Endothelial cell of umbilical vein (primary cell): ENCODE data around the gene RTN4RL1. TPM values are rescaled to one million over a fixed set of nuclear protein-coding genes. Genes with fewer than 3 reads are reported as not detected.

ENCODE experiments used
- BruUV-seq: library from RNA; stranded (reverse); fragments of 400-500 nt; replicated peaks from 2 replicates; lab custom pipeline; 2021; lab: Mats Ljungman, UMichigan
- CTCF ChIA-PET: fragments of 300-600, 350-600 bp; sonication (Branson Sonifier 250); formaldehyde crosslinking; loops from one replicate; lab custom pipeline; 2021; ENCODE audit warnings: antibody characterized with exemption, inconsistent platforms; lab: Charles Lee
- POLR2A ChIA-PET: fragments of 300-600, 350-600 bp; sonication (Branson Sonifier 250); formaldehyde crosslinking; loops from one replicate; lab custom pipeline; 2021; ENCODE audit warnings: antibody characterized with exemption, inconsistent platforms; lab: Charles Lee
- DNase-seq: peaks from one replicate; pipeline ENCODE4 v3.0.0-alpha.2; 2011; ENCODE audit warnings: low read depth, low spot score
- FAIRE-seq: peaks from 2 replicates; lab custom pipeline; 2011; peaks lifted over from hg19 to GRCh38; lab: Jason Lieb, UNC
- H2AFZ ChIP-seq: 2 replicates; pipeline ENCODE4 v1.6.0; 2012; ENCODE audit warnings: low read depth, low read length, control low read depth, inconsistent platforms
- H3K27ac ChIP-seq: 2 replicates; pipeline ENCODE4 v1.5.1; 2011; ENCODE audit warnings: low read depth, mild to moderate bottlenecking, control low read depth, low read length, moderate library complexity; ENCODE audit not compliant: insufficient read depth
- H3K27me3 ChIP-seq, 2 experiments: 2 replicates each; pipeline versions ENCODE4 v1.6.0 to v1.6.1; 2011; ENCODE audit warnings: low read length in 2 of 2, mixed read lengths in 1 of 2; ENCODE audit not compliant: control insufficient read depth in 2 of 2, insufficient read depth in 2 of 2
- H3K36me3 ChIP-seq, 2 experiments: 2 replicates in 1 of 2; 3 replicates in 1 of 2; pipeline ENCODE4 v1.5.1; 2011; ENCODE audit warnings: low read length in 2 of 2, mild to moderate bottlenecking in 1 of 2, moderate library complexity in 1 of 2; ENCODE audit not compliant: control insufficient read depth in 2 of 2, insufficient read depth in 2 of 2; ENCODE audit errors: extremely low read depth in 1 of 2
- H3K4me1 ChIP-seq: 3 replicates; pipeline ENCODE4 v1.5.1; 2011; ENCODE audit warnings: mild to moderate bottlenecking, low read length; ENCODE audit not compliant: control insufficient read depth, insufficient read depth; ENCODE audit errors: extremely low read depth
- H3K4me2 ChIP-seq: 2 replicates; pipeline ENCODE4 v1.6.1; 2011; ENCODE audit warnings: low read length, control low read depth, mixed read lengths; ENCODE audit not compliant: insufficient read depth
- H3K4me3 ChIP-seq, 3 experiments: fragments of 200-600 bp in 1 of 3; sonication (generic), shearing (Covaris generic) in 1 of 3; replicated peaks in 1 of 3; 2 replicates each; pipeline ENCODE4 v1.5.1; 2011 to 2016; ENCODE audit warnings: control low read depth in 3 of 3, low read length in 3 of 3, mild to moderate bottlenecking in 2 of 3, inconsistent platforms in 1 of 3, low read depth in 1 of 3, moderate library complexity in 1 of 3; ENCODE audit not compliant: insufficient read depth in 1 of 3
- H3K79me2 ChIP-seq: 2 replicates; pipeline ENCODE4 v1.6.0; 2012; ENCODE audit warnings: low read length, inconsistent platforms; ENCODE audit not compliant: control insufficient read depth, insufficient read depth
- H3K9ac ChIP-seq: replicated peaks from 2 replicates; pipeline ENCODE3; 2011; ENCODE audit warnings: low read length, control low read depth; ENCODE audit not compliant: insufficient read depth; ENCODE audit errors: extremely low read depth
- H3K9me1 ChIP-seq: replicated peaks from 3 replicates; pipeline ENCODE4 v1.6.0; 2011; ENCODE audit warnings: mild to moderate bottlenecking, low read length; ENCODE audit not compliant: control insufficient read depth, insufficient read depth; ENCODE audit errors: extremely low read depth
- H3K9me3 ChIP-seq: replicated peaks from 2 replicates; pipeline ENCODE4 v1.5.1; 2012; ENCODE audit warnings: low read length, inconsistent platforms; ENCODE audit not compliant: control insufficient read depth, insufficient read depth
- H4K20me1 ChIP-seq: replicated peaks from 2 replicates; pipeline ENCODE3; 2011; ENCODE audit warnings: mild to moderate bottlenecking, low read length; ENCODE audit not compliant: control insufficient read depth, insufficient read depth; ENCODE audit errors: extremely low read depth
- EZH2 ChIP-seq: IDR thresholded peaks from 2 replicates; pipeline ENCODE4 v1.6.1; 2012; ENCODE audit warnings: borderline replicate concordance, low read depth, mild to moderate bottlenecking, moderate library complexity, low read length, inconsistent platforms; ENCODE audit not compliant: severe bottlenecking
- FOS ChIP-seq: IDR thresholded peaks from 2 replicates; pipeline ENCODE4 v1.6.1; 2011; ENCODE audit warnings: mild to moderate bottlenecking, low read length, moderate library complexity, borderline replicate concordance; ENCODE audit not compliant: insufficient read depth
- GATA2 ChIP-seq: IDR thresholded peaks from 2 replicates; pipeline ENCODE4 v1.7.0; 2011; ENCODE audit warnings: low read depth, mild to moderate bottlenecking, moderate library complexity, mixed read lengths, low read length; ENCODE audit not compliant: insufficient read length, insufficient read depth
- JUN ChIP-seq: IDR thresholded peaks from 2 replicates; pipeline ENCODE4 v1.6.1; 2011; ENCODE audit warnings: borderline replicate concordance, low read depth; ENCODE audit not compliant: insufficient read length, insufficient read depth
- MYC ChIP-seq: IDR thresholded peaks from one replicate; pipeline ENCODE4 v1.6.1; 2011; ENCODE audit warnings: mild to moderate bottlenecking, low read depth, low read length
- POLR2A ChIP-seq: IDR thresholded peaks from 2 replicates; pipeline ENCODE4 v1.6.1; 2012; ENCODE audit warnings: low read depth, mild to moderate bottlenecking, control low read depth, low read length
- POLR2AphosphoS5 ChIP-seq: IDR thresholded peaks from 2 replicates; pipeline ENCODE4 v1.6.1; 2012; ENCODE audit warnings: low read depth, mild to moderate bottlenecking, control low read depth, low read length, moderate library complexity; ENCODE audit not compliant: insufficient read depth
- dilution Hi-C: fragments of 300-500 bp; cut with MboI; formaldehyde crosslinking; loops from one replicate; pipeline ENCODE4 v1.15.0; 2019; ENCODE audit warnings: low sequenced_read_pairs; ENCODE audit not compliant: extremely low pct_ligation_motif_present
- intact Hi-C: fragments of 100-400 bp; cut with micrococcal nuclease; formaldehyde crosslinking; loops from one replicate; pipeline ENCODE4 v1.10.0; 2022
- polyA plus RNA-seq, 4 experiments: library from polyadenylated mRNA; depleted of rRNA in 3 of 4; stranded (reverse) in 3 of 4; unstranded in 1 of 4; fragments of >200 nt; gene quantifications; 2 replicates each; pipeline versions ENCODE4 v1.2.1 to v1.2.3, GENCODE V29; 2011 to 2012; ENCODE audit warnings: missing spikeins in 1 of 4
- total RNA-seq: library from RNA; stranded (reverse); gene quantifications from 2 replicates; pipeline ENCODE4 v1.2.3, GENCODE V29; 2021
- TF ChIP-seq, protein P1 (sequence below), 2 donors: IDR thresholded peaks; 1 replicate in 1 of 2; 2 replicates in 1 of 2; pipeline ENCODE4 v1.5.1; 2011; ENCODE audit warnings: low read length in 2 of 2, mild to moderate bottlenecking in 2 of 2, moderate library complexity in 2 of 2, control low read depth in 1 of 2, inconsistent platforms in 1 of 2, low read depth in 1 of 2; ENCODE audit not compliant: insufficient read depth in 1 of 2; ENCODE audit errors: extremely low read depth in 1 of 2
- TF ChIP-seq, protein P2 (sequence below): IDR thresholded peaks from 2 replicates; pipeline ENCODE4 v1.6.1; 2011; ENCODE audit not compliant: insufficient read depth, insufficient read length

The RTN4RL1 gene
- total and polyA plus RNA-seq, 2 donors (not counting 3 experiments of a cell fraction or from before 2014, with no cell fraction given) = 0.04 TPM; not detected in 1

DNA sequence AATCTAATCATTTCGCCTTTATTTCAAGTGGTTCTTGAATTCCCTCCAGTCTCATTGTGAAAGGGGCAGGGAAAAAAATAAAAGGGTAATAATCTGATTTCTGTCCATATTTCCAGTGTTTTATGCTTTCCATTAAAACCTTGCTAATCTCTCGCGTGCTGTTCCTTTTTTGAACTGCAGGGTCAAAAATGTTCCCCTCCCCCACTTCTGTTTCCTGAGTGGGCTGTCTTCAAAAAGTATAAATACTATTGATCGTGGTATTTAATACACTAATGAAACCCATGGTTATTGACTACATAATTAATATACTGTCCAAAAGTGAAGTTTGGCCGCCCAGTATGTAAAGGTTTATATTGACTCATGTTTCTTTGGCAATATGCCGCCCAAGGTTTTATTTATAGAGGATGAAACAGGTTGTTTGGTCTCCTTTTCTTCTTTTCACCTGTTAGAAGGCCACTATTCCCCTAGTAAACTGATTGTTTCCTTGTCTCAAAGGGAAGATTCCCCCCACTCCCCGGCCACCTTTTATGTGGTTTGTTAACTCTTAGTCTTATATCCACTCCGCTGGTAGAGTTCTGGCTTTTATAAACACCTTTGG is 125.6 kb downstream of the RTN4RL1 start:
- dilution Hi-C loops = no loop called here
- TF ChIP-seq, protein P1, sequence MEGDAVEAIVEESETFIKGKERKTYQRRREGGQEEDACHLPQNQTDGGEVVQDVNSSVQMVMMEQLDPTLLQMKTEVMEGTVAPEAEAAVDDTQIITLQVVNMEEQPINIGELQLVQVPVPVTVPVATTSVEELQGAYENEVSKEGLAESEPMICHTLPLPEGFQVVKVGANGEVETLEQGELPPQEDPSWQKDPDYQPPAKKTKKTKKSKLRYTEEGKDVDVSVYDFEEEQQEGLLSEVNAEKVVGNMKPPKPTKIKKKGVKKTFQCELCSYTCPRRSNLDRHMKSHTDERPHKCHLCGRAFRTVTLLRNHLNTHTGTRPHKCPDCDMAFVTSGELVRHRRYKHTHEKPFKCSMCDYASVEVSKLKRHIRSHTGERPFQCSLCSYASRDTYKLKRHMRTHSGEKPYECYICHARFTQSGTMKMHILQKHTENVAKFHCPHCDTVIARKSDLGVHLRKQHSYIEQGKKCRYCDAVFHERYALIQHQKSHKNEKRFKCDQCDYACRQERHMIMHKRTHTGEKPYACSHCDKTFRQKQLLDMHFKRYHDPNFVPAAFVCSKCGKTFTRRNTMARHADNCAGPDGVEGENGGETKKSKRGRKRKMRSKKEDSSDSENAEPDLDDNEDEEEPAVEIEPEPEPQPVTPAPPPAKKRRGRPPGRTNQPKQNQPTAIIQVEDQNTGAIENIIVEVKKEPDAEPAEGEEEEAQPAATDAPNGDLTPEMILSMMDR (IDR thresholded peaks at IDR 0.05; ENCODE audit: extremely low read depth in 1 of 2, insufficient read depth in 1 of 2, low read depth in 1 of 2, low read length in 2 of 2) = peak in 1 of 2 donors; percentile 6
- TF ChIP-seq, protein P2, sequence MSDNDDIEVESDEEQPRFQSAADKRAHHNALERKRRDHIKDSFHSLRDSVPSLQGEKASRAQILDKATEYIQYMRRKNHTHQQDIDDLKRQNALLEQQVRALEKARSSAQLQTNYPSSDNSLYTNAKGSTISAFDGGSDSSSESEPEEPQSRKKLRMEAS = no peak
- no peak for TF ChIP-seq MYC
- no TSS peak for BruUV-seq

DNA sequence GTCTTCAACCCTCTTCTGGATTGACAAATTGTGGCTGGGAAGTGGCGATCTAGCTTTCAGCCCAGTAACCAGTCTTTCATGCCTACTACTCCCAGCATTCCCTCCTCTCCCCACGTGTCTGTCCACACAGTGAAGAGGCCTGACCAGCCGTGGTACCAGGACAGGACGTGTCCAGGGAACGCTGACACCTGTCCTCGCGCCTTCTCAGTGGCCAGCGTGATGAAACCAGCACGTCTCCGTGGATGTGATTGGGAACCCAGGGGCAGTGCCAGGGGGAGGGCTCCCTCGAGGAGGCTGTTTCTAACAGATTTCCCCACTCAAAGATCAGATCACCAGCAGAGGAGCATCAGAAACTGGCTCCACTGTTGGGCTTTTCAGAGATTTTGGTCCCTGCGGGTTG is 126.3 kb downstream of the RTN4RL1 start:
- H3K4me3 ChIP-seq = no peak overlapping the region
- H3K79me2 ChIP-seq = no peaks in the 10 kb centered on the region
- no peaks in the 10 kb centered on the region for H3K9me1 ChIP-seq
- dilution Hi-C loops (no loop called here), intact Hi-C loops (no loop called here)
- H3K36me3 ChIP-seq = peaks cover 9 to 20% of the 10 kb centered on the region in 2 experiments
- H3K27me3 ChIP-seq = no peaks in the 10 kb centered on the region
- H3K9me3 ChIP-seq = no peaks in the 10 kb centered on the region
- ChIA-PET POLR2A (no interaction called here), CTCF (no interaction called here)
- no peak overlapping the region for H3K27ac ChIP-seq
- H3K4me1 ChIP-seq = no peaks in the 10 kb centered on the region
- DNase-seq = no peak
- H4K20me1 ChIP-seq = no peaks in the 10 kb centered on the region
- TF ChIP-seq, protein P2 = no peak
- no peak for TF ChIP-seq GATA2
- TF ChIP-seq POLR2AphosphoS5 = no peak
- no peak for TF ChIP-seq POLR2A
- TF ChIP-seq FOS = no peak
- TF ChIP-seq JUN = no peak
- TF ChIP-seq, protein P1 (IDR thresholded peaks at IDR 0.05; ENCODE audit: extremely low read depth in 1 of 2, insufficient read depth in 1 of 2, low read depth in 1 of 2, low read length in 2 of 2) = no peak
- no peak for TF ChIP-seq MYC
- TF ChIP-seq EZH2 = no peak
- H2AFZ ChIP-seq = no peak overlapping the region
- no peak overlapping the region for H3K9ac ChIP-seq
- BruUV-seq = no TSS peak
- H3K4me2 ChIP-seq = no peak overlapping the region
- no peak for FAIRE-seq

More for the DNA sequence above, 125.6 kb downstream of the RTN4RL1 start:
- Histone ChIP-seq H3K4me2 (no peak overlapping the region), H3K9ac (no peak overlapping the region), H3K36me3 (peaks cover 7 to 20% of the 10 kb centered on the region in 2 experiments), H3K9me3 (no peaks in the 10 kb centered on the region), H3K27me3 (no peaks in the 10 kb centered on the region), H3K27ac (no peak overlapping the region), H3K9me1 (no peaks in the 10 kb centered on the region), H3K79me2 (no peaks in the 10 kb centered on the region), H3K4me1 (no peaks in the 10 kb centered on the region), H2AFZ (no peak overlapping the region), H3K4me3 (no peak overlapping the region), H4K20me1 (no peaks in the 10 kb centered on the region)
- DNase-seq = no peak
- intact Hi-C loops = no loop called here
- ChIA-PET CTCF (no interaction called here), POLR2A (no interaction called here)
- FAIRE-seq = no peak
